ENCODE results near the gene ZNF256.
A peak's percentile ranks its signal among the peaks of the same experiment; 100 is the strongest.
"Not testable (repeated sequence)": the region's sequence is repeated elsewhere in the genome, so short reads cannot be mapped to it uniquely, and the experiment has no call there.

ZNF256 gene

GRCh38 chr19:57934820-57935665 is 12.5 kb downstream of the ZNF256 start, which contains the start of gene ZNF418:
ZNF418 (minus strand) TSS chr19:57935402; CDS start chr19:57933822, 1,580 bp downstream.
- POLR2A ChIA-PET, result interaction anchor here (0.6 kb wide), 1 partner anchor 211 kb away, joined by 7 read pairs; no protein-coding TSS in a partner anchor
- CTCF ChIA-PET, result interaction anchor here (1.3 kb wide), 1 partner anchor 10 kb away, joined by 3 read pairs; no protein-coding TSS in a partner anchor
- peak; percentile 39 for DNase-seq (ENCODE audit: extremely low spot score)
- TF ChIP-seq CTCF (IDR thresholded peaks at IDR 0.05; ENCODE audit: control extremely low read depth, extremely low read depth, low read depth, missing control alignments), result no peak

DNA sequence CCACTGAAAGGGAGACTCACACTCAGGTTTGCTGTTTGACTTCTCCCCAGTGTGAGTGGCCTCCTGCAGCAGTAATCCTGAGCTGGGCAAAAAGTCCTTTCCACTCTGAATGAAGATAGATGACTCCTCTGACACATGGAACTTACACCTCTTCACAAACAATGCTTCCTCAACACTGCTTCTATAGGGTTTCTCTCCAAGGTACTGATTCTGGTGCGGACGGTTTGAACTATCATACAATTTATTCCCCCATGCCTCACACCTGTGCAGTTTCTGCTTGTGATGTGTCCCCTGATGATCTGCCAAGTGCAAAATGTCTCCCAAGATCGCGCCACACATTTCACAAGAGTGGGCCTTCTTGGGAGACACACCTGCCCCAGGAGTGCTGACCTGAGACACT is 19.9 kb downstream of the ZNF256 start:
- TF ChIP-seq CTCF (IDR thresholded peaks at IDR 0.05; ENCODE audit: control extremely low read depth, extremely low read depth, low read depth, missing control alignments), result no peak
- no peak for DNase-seq (ENCODE audit: extremely low spot score)
- ChIA-PET CTCF (no interaction called here), POLR2A (no interaction called here)

- CTCF ChIA-PET, result interaction anchor here (0.9 to 1.5 kb wide), 2 partner anchors 8 to 28 kb away, joined by 3 read pairs; no protein-coding TSS in a partner anchor
- POLR2A ChIA-PET, result not testable (repeated sequence)
- peak; percentile 90 for DNase-seq (ENCODE audit: extremely low spot score)
These were observed 31.1 kb downstream of the ZNF256 start, which contains the start of gene ZNF417 for GRCh38 chr19:57916168-57916995. ZNF417 (minus strand) TSS chr19:57916592; CDS start chr19:57916411, 181 bp downstream.

DNA sequence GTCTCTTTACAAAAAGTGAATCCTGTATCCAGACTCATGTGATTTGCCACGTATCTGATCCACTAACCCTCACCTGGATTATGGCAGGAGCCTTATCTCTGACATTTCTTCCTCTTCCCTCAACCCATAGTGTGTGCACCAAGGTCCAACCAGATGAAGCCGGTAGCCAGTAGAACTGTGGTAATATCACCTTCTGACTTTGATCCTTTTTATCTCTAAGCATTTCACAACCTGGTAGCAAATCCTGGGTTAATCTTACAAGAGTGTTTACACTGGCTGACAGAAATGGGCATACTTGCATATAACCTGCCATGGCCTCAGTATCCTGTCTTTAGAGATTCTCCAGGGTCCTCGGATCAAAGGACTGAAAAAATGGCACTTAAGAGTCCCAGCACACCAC is 33.0 kb downstream of the ZNF256 start:
- no peak for TF ChIP-seq CTCF (IDR thresholded peaks at IDR 0.05; ENCODE audit: control extremely low read depth, extremely low read depth, low read depth, missing control alignments)
- ChIA-PET CTCF (no interaction called here), POLR2A (no interaction called here)
- DNase-seq (ENCODE audit: extremely low spot score), result no peak

More at GRCh38 chr19:57916168-57916995, 31.1 kb downstream of the ZNF256 start, which contains the start of gene ZNF417:
- TF ChIP-seq CTCF (IDR thresholded peaks at IDR 0.05; ENCODE audit: control extremely low read depth, extremely low read depth, low read depth, missing control alignments), result peak; percentile 61

DNA sequence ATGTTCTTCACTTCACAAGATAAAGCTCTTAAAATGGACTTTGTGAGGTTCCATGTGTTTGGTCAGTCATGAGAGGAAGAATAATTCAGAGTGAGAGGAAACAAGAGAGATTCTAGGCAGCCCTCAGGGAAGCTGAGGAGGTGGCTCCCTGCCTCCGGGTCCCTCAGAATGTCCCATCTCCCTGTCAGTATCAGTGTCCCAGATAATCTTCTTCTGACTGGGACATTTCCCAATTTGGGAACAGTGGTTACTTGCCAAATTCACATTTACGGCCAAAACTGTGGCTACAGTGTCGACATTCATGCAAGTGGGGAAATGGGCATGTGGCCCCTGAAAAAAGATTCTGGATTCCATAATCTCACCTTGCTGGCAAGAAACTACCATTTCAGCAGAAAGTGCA is 40.1 kb downstream of the ZNF256 start:
- no peak for DNase-seq (ENCODE audit: extremely low spot score)
- no peak for TF ChIP-seq CTCF (IDR thresholded peaks at IDR 0.05; ENCODE audit: control extremely low read depth, extremely low read depth, low read depth, missing control alignments)
- ChIA-PET CTCF (interaction anchor here (1.0 kb wide), 1 partner anchor 9 kb away, joined by 3 read pairs; the partner anchor contains the start of gene ZNF417), POLR2A (no interaction called here)

DNA sequence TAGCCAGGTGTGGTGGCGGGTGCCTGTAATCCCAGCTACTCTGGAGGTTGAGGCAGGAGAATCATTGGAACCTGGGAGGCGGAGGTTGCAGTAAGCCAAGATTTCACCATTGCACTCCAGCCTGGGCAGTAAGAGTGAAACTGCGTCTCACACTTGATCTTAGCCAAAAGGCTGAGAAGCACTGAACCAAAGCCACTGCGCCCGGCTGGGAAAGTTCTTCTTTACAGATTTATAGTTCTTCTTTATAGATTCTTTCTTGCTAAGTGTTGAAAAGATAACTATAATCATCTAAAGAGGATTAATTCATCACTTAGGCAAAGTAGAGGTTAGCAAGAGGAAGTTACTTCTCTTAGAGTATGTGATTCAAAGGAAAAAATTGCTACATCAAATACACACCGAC is 42.2 kb downstream of the ZNF256 start:
- ChIA-PET CTCF (interaction anchor here (0.9 to 2.7 kb wide), 2 partner anchors 17 to 85 kb away, joined by 3 to 8 read pairs; partner anchors contain the start of gene ZNF814), POLR2A (no interaction called here)
- DNase-seq (ENCODE audit: extremely low spot score), result no peak
- TF ChIP-seq CTCF (IDR thresholded peaks at IDR 0.05; ENCODE audit: control extremely low read depth, extremely low read depth, low read depth, missing control alignments), result no peak
